ENCODE results near the gene CCDC188.

Gene CCDC188

DNA sequence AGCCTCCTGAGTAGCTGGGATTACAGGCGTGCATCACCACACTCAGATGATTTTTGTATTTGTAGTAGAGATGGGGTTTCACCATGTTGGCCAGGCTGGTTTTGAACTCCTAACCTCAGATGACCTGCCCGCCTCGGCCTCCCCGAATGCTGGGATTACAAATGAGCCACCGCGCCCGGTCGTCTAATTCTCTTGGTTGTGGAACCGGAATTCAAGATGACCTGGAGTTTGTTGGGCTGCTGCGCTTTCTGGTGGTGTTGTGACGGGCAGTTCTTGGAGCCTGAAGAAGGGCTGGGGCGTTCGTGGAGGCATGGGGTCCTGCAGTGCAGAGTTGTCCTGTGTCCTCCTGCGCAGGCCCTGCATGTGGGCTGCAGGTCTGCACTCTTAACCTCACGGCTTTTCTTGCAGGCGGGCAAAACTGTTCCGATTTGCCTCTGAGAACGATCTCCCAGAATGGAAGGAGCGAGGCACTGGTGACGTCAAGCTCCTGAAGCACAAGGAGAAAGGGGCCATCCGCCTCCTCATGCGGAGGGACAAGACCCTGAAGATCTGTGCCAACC is 28.9 kb downstream of the CCDC188 start:
- Mint-ChIP-seq H3K9me3 (no peaks in the 10 kb centered on the region), H3K4me3 (peak overlapping the region in 2 of 3 experiments; percentile 47 to 54), H3K36me3 (ENCODE audit: low read depth) (peaks cover 44% of the 10 kb centered on the region), H3K27me3 (ENCODE audit: low read depth) (no peaks in the 10 kb centered on the region), H3K4me1 (peaks cover 7% of the 10 kb centered on the region), H3K27ac (no peak overlapping the region)
- TF ChIP-seq, protein P1, sequence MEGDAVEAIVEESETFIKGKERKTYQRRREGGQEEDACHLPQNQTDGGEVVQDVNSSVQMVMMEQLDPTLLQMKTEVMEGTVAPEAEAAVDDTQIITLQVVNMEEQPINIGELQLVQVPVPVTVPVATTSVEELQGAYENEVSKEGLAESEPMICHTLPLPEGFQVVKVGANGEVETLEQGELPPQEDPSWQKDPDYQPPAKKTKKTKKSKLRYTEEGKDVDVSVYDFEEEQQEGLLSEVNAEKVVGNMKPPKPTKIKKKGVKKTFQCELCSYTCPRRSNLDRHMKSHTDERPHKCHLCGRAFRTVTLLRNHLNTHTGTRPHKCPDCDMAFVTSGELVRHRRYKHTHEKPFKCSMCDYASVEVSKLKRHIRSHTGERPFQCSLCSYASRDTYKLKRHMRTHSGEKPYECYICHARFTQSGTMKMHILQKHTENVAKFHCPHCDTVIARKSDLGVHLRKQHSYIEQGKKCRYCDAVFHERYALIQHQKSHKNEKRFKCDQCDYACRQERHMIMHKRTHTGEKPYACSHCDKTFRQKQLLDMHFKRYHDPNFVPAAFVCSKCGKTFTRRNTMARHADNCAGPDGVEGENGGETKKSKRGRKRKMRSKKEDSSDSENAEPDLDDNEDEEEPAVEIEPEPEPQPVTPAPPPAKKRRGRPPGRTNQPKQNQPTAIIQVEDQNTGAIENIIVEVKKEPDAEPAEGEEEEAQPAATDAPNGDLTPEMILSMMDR (IDR thresholded peaks at IDR 0.05; ENCODE audit: unreplicated experiment in 3 of 3) = no peak

DNA sequence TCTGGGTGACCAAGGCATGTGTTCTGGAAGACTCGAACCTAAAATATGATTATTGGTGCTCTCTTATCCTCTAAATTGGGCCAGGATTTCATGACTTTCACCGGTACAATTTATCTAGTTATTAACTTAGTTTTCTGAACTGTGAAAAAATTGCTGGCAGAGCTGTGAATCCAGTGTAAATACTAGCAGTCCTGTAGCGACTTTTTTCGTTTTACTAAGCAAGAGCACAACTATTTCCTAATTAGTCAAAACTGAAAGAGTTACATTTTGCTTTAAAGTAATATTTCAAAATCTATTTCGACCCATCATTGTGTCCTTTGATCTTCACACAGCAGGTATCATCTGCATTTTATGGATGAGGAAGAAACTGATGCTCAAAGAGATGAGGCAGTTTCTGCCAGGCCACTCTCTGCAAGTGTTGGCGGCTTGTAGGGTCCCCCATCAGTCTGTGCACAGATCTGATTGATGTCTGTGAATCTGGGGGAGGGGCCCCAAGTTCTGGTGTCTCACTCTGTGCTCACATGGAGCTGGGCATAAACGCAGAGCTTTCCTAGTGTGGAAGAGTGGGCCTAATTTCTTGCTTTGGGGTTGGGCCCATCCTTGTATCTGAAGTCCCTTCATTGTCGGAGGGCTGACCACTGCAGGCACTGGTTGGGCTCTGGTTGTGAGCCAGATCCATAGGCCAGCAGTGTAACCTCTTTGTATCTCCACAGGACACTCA is 32.4 kb downstream of the CCDC188 start:
- TF ChIP-seq, protein P1 (IDR thresholded peaks at IDR 0.05; ENCODE audit: unreplicated experiment in 3 of 3) = no peak
- Mint-ChIP-seq H3K9me3 (no peaks in the 10 kb centered on the region), H3K36me3 (ENCODE audit: low read depth) (peaks cover 41% of the 10 kb centered on the region)

DNA sequence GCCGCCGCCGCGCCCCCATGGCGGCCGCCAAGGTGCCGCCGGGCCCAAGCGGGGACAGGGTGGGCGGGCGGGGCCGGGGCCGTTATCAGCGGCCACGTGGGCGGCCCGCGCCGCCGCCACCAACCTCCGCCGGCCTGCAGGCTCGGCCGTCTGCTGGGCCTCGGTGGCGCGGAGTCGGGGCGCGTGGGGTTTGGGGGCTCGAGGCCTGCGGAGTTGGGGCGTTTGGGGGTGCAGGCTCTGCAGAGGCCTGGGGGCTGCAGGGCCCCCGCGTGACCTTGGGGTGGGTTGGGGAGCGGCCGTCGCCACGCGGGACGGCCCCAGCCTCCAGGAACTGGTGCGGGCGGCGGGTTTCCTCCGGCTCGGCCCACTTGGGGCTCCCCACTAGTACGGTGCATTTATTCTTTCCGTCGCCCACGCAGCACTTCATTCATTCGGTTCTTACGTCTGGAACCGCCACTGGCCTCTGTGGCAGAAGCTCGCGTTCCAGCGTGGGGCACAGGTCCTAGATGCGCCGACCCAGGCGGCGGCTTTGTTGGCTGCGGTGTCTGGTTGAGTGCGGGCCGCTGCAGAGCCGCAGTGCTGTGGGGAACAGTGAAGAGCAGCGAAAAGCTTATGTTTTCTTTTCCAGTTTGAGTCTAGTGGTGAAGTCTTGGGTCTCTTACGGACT is 33.1 kb downstream of the CCDC188 start:
- Mint-ChIP-seq H3K9me3 (no peaks in the 10 kb centered on the region), H3K36me3 (ENCODE audit: low read depth) (peaks cover 38% of the 10 kb centered on the region), H3K4me1 (peaks cover 11% of the 10 kb centered on the region), H3K27ac (peak overlapping the region; percentile 89 to 96 (median 91)), H3K4me3 (peak overlapping the region; percentile 89 to 92 (median 91)), H3K27me3 (ENCODE audit: low read depth) (no peaks in the 10 kb centered on the region)
- TF ChIP-seq, protein P1 (IDR thresholded peaks at IDR 0.05; ENCODE audit: unreplicated experiment in 3 of 3) = no peak

More for the DNA sequence above, 32.4 kb downstream of the CCDC188 start:
- Mint-ChIP-seq H3K27ac (peak overlapping the region; percentile 85 to 91 (median 90)), H3K4me3 (peak overlapping the region; percentile 89 to 92 (median 91)), H3K27me3 (ENCODE audit: low read depth) (no peaks in the 10 kb centered on the region), H3K4me1 (peaks cover 11% of the 10 kb centered on the region)

DNA sequence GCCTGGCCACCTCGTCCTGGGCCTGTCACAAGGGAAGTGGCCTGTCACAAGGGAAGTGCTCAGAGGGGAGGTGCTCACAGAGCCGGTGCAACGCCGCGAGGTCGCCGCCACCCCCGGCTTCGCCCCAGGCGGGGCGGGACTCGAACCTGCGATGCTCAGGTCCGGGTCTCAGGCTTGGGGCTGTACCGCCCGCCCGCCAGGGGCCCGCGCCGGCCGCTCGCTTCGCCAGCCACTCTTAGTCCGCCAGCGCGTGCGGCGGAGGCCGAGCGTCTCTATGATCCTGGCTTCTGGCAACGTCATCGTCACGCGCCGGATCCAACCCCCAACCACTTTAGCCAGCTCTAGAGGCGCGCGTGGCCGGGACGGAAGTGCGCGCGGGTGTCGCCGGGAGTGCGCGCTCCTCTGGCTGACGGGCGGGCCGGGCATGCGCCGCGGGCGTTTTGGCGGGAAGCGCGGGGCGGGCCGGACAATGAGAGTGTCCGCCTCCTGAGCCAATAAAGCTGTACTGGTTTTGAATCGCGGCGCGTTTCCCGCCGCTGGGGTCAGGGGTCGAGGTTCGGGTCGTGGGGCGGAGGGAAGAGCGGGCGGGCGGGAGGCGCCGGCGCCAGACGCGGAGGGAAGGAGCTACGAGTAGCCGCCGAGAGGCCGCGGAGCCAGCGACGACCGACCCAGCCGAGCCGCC is 33.8 kb downstream of the CCDC188 start, which contains the start of gene TRMT2A:
Gene TRMT2A, minus strand, starts transcription at position 276 of the 682 bp plus-strand sequence. CDS start 320 bp downstream, outside the sequence.
- Mint-ChIP-seq H3K27ac (peak within 1 kb of the TSS; percentile 89 to 96 (median 91)), H3K4me3 (peak within 1 kb of the TSS; percentile 89 to 94 (median 94)), H3K4me1 (peaks cover 11% of the 10 kb centered on the region), H3K36me3 (ENCODE audit: low read depth) (peaks cover 35% of the 10 kb centered on the region), H3K9me3 (no peaks in the 10 kb centered on the region), H3K27me3 (ENCODE audit: low read depth) (no peaks in the 10 kb centered on the region)
- TF ChIP-seq, protein P1 (IDR thresholded peaks at IDR 0.05; ENCODE audit: unreplicated experiment in 3 of 3) = no peak

DNA sequence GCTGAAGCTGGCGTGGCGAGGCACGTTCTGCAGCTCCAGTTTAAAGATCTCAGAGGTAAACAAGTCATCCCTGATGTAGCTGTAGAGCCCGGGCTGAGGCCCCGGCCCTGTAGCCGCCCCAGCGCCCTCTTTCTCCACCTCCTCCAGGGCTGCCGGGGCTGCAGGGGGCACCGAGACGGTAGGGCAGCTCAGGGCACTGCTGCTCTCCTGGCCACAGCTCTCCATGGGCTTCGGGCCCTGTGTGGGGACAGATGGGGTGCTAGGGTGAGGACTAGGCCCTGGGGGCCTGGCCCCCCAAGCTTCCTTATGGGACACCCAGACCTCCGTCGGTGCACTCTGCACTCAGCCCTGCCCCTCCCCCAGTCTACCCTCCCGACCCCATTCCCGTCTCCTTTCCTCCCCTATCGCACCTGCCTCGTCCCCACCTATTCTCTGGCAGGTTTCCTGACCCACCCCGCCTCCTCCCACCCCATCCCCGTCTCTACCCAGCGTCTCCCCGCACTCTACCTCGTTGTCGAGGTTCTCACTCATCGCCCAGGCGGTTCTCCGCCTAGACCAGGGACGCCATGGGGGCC is 34.4 kb downstream of the CCDC188 start:
- H3K36me3 Mint-ChIP-seq (ENCODE audit: low read depth) = peaks cover 28% of the 10 kb centered on the region

More for the DNA sequence above, 34.4 kb downstream of the CCDC188 start:
- Mint-ChIP-seq H3K9me3 (no peaks in the 10 kb centered on the region), H3K27me3 (ENCODE audit: low read depth) (no peaks in the 10 kb centered on the region), H3K27ac (peak overlapping the region; percentile 89 to 96 (median 89)), H3K4me1 (peaks cover 11% of the 10 kb centered on the region), H3K4me3 (peak overlapping the region; percentile 89 to 94 (median 94))
- TF ChIP-seq, protein P1 (IDR thresholded peaks at IDR 0.05; ENCODE audit: unreplicated experiment in 3 of 3) = no peak

All from nephron (organoid).